T47D (cell line): ENCODE data around the gene EPB41L5.
"Not testable (repeated sequence)": the region's sequence is repeated elsewhere in the genome, so short reads cannot be mapped to it uniquely, and the experiment has no call there.

ENCODE experiments used
- DNase-seq, 2 experiments: peaks; one replicate each; pipeline versions ENCODE4 v3.0.0 to v3.0.0-alpha.2; 2011 to 2012; ENCODE audit warnings: low read depth in 1 of 2, low spot score in 1 of 2
- JUND ChIP-seq: IDR thresholded peaks from 2 replicates; pipeline ENCODE4 v1.6.1; 2012; ENCODE audit warnings: low read depth
- in situ Hi-C: cut with HindIII; loops from 2 replicates; pipeline ENCODE4 v1.10.0; 2016; ENCODE audit warnings: low sequenced_read_pairs, low pct_unique_long_range_greater_than_20kb

The EPB41L5 gene

DNA sequence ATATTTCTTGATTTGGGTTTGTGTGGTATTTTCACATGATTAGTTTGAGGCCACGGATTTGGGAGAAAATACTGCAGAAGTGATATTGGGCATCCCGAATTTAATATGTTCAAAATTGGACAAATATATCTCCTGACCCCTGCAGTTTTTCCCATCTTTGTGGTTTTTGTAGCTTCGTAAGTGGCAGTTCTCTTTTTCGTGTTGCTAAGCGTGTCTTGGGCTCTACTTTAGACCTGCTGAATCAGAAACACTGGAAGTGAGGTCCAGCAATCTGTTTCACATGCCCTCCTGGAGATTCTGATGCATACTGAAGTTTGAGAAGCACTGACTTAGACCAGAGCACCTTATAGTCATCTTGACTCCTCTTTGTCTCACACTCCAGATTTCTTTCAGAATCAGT, 98.3 kb downstream of the EPB41L5 start:
- in situ Hi-C loops = no loop called here
- TF ChIP-seq JUND = no peak
- no peak for DNase-seq

DNA sequence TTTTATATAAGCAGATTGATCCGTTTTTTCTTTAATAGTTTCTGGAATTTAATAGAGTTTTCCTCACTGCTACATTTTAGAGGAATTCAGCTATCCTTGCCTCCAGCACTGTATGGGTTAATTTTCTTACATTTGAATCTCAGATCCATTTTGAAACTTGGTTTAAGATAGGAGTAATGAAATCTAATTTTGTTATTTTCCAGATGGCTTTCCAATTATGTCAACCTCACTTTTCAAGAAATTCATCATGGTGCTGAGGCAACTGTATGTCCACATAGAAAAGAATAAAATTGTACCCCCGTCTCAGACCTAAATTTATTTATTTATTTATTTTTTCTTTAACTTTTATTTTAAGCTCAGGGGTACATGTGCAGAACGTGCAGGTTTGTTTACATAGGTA, 105.1 kb downstream of the EPB41L5 start:
- in situ Hi-C loops = no loop called here
- no peak for DNase-seq
- TF ChIP-seq JUND = no peak

DNA sequence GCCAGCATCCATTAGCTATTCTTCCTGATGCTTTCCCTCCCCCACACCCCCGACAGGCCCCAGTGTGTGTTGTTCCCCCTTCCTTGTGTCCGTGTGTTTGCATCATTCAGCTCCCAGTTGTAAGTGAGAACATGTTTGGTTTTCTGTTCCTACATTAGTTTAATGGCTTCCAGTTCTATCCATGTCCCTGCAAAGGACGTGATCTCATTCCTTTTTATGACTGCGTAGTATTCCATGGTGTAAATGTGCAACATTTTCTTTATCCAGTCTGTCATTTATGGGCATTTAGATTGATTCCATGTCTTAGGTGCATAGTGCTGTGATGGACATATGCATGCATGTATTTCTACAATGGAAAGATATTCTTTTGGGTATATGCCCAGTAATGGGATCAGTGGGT, 105.6 kb downstream of the EPB41L5 start:
- no peak for DNase-seq
- no peak for TF ChIP-seq JUND
- in situ Hi-C loops = no loop called here

DNA sequence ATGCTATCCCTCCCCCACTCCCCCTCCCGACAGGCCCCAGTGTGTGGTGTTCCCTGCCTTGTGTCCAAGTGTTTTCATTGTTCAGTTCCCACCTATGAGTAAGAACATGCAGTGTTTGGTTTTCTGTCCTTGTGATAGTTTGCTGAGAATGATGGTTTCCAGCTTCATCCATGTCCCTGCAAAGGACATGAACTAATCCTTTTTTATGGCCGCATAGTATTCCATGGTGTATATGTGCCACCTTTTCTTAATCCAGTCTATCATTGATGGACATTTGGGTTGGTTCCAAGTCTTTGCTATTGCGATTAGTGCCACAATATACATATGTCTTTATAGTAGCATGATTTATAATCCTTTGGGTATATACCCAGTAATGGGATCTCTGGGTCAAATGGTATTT, 108.5 kb downstream of the EPB41L5 start:
- in situ Hi-C loops, DNase-seq: not testable (repeated sequence)

DNA sequence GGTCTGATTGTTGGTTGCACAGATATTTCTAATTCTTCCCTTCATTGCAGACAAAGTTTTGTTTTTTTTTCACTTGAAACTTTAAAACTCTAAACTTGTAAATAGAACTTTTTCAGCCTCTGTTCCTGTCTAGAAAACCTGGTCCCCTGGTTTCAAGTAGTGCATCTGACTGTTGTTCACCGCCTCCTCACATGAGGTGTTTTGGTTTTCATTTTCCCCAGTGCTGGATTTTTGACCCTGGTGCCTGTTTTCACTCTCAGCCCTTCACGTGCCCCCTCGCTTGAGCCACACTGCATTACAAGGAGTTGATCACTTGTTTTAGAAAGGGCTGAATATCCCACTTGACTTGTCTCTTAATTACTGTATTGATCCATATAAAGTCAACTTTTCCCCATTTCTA, 110.2 kb downstream of the EPB41L5 start:
- no peak for DNase-seq
- no peak for TF ChIP-seq JUND

DNA sequence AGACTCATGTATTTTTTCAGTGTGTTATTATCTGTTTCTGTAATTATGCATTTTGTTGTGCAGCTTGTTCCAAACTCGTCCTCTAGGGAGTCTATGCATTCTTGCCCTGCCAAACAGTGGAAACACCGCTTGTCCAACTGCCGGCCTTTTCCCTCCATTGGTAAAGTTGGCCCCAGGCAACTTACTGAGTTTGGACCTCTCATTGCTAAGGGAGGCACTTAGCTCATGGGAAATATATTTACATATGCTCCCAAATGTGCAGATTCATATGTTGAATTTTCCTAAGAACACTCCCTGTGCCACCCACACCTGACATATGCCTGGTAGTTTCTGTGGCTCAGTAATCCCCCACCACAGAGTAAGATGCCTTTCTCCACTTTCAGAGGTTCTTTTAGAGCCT, 112.3 kb downstream of the EPB41L5 start:
- TF ChIP-seq JUND = no peak
- in situ Hi-C loops = no loop called here
- DNase-seq = no peak

More for the DNA sequence above, 110.2 kb downstream of the EPB41L5 start:
- in situ Hi-C loops = no loop called here

DNA sequence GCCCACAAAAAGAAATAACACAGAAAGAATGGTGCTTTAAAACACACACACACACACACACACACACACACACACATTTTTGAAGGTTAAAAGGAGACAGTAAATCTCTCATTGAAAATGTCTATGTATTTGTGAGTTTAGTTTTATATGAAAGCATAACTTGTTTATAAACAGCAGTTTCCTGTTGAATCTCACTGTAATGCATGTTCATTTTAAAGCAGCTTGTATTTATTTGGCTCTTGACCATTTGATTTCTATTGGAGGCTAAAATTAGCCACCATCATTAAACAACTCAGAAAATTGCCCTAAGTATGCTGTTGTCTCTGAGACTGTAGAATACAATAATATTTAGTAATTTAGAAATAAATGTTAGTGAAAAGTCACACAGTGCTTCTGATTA, 115.3 kb downstream of the EPB41L5 start:
- in situ Hi-C loops = no loop called here
- no peak for DNase-seq
- TF ChIP-seq JUND = no peak

DNA sequence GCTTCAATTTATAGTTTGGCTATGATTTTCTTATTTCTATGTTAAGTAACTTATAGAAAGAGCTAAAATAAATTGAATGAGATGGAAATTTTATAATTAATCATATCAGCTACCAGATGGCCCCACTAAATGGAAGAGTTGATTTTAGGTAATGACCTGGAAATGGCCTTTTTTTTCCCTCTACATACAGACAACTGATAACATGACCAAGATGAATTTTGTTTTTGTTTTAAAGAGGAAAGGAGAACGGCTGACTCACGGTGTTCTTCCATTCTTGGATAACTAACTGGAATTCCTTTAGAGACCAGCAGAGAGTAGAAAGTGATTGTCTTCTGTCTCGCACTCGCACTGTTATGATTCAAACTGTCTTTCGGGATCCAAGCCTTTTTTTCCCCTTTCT, 119.3 kb downstream of the EPB41L5 start:
- in situ Hi-C loops = no loop called here
- DNase-seq = no peak
- TF ChIP-seq JUND = no peak

DNA sequence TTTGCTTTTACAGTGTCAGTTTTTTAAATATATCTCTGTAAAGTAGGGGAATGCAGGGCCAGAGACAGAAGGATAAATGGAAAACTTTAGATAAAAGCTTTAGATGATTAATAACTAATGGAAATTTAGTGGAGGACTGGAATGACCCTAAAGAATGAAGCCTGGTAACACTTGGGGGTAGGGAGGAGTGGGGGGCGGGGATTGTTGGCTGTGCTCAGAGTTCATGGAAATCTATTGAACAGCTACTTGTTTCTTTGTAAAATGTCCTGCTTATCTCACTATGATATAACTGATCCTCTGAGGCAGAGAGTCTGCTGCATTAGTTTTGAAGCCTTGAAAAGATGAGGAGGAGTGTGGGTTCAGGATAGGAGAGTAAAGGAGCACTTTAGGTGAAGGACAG, 119.8 kb downstream of the EPB41L5 start:
- in situ Hi-C loops = no loop called here
- no peak for DNase-seq
- TF ChIP-seq JUND = no peak

DNA sequence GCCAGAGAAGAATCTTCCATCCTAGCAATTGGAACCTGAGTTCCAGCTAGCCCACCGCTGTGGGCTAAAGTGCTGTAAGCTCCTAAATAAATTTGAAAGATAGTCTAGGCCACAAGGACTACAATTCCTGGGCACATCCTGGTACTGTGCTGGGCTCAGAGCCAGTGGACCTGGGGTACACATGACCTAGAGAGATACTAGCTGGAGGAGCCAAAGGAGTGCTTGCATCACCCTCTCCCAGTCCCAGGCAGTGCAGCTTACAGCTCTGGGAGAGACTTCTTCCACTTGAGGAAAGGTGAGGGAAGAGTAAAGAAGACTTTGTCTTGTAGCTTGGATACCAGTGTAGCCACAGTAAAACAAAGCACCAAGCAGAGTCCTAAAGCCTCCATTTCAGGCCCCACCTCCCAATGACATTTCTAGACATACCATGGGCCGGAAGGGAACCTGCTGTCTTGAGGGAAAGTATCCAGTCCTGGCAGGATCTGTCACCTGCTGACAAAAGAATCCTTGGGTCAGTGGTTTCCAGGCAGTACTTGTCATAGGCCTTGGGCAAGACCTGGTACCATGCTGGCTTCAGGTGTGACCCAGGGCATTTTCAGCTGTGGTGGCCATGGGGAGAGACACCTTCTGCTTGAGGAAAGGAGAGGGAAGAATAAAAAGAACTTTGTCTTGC, 120.8 kb downstream of the EPB41L5 start:
- TF ChIP-seq JUND = no peak
- no peak for DNase-seq
- in situ Hi-C loops = no loop called here

DNA sequence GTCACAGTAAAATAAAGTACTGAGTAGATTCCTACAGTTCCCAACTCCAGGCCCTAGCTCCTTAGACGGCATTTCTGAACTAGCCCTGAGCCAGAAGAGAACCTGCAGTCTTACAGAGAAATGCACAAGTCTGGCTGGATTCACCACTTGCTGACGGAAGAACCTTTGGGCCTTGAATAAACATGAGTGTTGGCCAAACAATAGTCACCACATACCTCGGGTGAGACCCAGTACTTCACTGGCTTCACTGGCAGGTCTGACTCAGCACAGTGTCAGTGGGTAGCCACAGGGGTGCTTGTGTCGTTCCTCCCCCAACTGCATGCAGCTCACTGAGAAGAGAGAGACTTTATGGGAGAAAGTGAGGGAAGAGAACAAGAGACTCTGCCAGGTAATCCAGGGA, 121.4 kb downstream of the EPB41L5 start:
- DNase-seq = no peak
- TF ChIP-seq JUND = no peak
- in situ Hi-C loops = no loop called here

DNA sequence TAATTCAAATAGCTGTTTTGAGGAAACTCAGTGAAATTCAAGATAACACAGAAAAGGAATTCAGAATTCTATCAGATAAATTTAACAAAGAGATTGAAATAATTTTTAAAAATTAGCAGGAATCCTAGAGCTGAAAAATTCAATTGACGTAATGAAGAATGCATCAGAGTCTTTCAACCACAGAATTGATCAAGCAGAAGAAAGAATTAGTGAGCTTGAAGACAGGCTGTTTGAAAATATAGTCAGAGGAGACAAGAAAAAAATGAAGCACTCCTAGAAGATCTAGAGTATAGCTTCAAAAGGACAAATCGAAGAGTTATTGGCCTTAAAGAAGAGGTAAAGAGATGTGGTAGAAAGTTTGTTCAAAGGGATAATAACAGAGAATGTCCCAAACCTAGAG, 122.1 kb downstream of the EPB41L5 start:
- DNase-seq, in situ Hi-C loops: not testable (repeated sequence)

DNA sequence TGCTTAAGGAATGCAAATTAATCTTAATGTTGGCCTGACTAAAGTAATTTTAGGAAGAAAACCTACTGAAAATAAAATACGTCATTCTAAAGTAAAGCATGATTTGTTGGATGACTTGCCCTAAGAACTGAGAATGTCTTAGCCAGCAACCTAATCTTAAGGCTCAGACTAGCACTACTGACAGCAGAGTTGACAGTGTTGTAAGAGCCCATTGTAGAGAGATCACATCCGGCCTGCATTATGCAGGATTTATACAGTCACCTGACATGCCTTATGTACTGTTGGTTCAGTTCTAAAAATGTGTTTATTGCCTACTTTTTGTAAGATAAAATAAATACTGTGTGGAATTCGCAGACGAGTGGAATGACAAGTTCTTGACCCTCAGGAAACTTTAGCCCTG, 128.0 kb downstream of the EPB41L5 start:
- TF ChIP-seq JUND = no peak
- DNase-seq = no peak
- in situ Hi-C loops = no loop called here

DNA sequence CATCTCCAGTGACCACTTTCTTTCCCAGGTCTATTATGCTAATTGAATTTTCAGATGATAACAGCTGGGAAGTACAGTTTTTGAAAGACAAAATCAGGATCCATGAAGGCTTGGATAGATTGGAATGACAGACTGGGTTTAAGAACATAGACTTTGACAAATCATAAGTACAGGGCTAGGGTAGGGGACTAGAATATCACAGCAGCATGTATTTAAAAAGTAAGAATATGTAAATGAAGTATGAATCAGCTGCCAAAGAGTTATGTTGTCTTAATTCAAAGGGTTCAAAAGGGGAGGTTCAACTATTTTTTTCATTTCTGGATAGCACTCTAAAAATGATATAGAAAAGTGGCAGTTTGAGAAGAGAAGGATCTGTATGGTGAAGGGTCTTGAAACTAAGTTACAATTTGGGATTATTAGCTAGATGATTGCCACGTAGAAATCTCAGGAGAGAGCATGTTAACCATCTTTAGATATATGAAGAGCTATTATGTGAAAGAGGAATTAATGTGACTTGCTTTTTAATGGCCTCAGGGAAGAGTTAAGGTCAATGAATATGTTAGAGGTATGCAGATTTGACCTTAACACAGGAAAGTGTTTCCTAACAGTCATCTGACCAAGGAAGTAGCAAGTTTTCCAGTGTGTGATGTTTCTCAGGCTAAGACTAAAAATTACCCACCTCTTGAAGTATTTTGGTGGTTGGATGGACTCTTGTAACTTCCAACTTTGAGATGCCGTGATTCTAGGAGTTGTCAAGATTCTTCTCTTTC, 128.6 kb downstream of the EPB41L5 start:
- in situ Hi-C loops = no loop called here
- no peak for TF ChIP-seq JUND
- no peak for DNase-seq
